Endothelial cell (in vitro differentiated cells): ENCODE measurements around the gene GLCCI1. TPM values are rescaled to one million over a fixed set of nuclear protein-coding genes. Genes with fewer than 3 reads are reported as not detected.

Experiments
- DNase-seq: peaks from one replicate; pipeline ENCODE4 v3.0.0; 2021; ENCODE audit warnings: low spot score
- H3K27ac Mint-ChIP-seq: one replicate; pipeline ENCODE4 v1.8.0; 2021; ENCODE audit warnings: mixed read lengths, inconsistent platforms; ENCODE audit not compliant: unreplicated experiment
- H3K27me3 Mint-ChIP-seq: one replicate; pipeline ENCODE4 v1.8.0; 2021; ENCODE audit warnings: mild to moderate bottlenecking, moderate library complexity, mixed read lengths, inconsistent platforms; ENCODE audit not compliant: unreplicated experiment
- H3K36me3 Mint-ChIP-seq: one replicate; pipeline ENCODE4 v1.8.0; 2021; ENCODE audit warnings: mild to moderate bottlenecking, low read depth, mixed read lengths, inconsistent platforms; ENCODE audit not compliant: unreplicated experiment
- H3K4me1 Mint-ChIP-seq: one replicate; pipeline ENCODE4 v1.8.0; 2021; ENCODE audit warnings: mild to moderate bottlenecking, mixed read lengths, inconsistent platforms; ENCODE audit not compliant: unreplicated experiment
- H3K4me3 Mint-ChIP-seq: one replicate; pipeline ENCODE4 v1.8.0; 2021; ENCODE audit warnings: mild to moderate bottlenecking, mixed read lengths, inconsistent platforms; ENCODE audit not compliant: unreplicated experiment
- H3K9me3 Mint-ChIP-seq: one replicate; pipeline ENCODE4 v1.8.0; 2021; ENCODE audit warnings: mixed read lengths, inconsistent platforms; ENCODE audit not compliant: unreplicated experiment
- total RNA-seq: library from RNA; stranded (reverse); fragmentation: NEBNext Ultra II Directional; extraction: Animal tissue kit (Norgen Biotek cat#: 25700); gene quantifications from one replicate; pipeline ENCODE4 v1.2.1, GENCODE V29; 2021; ENCODE audit not compliant: unreplicated experiment
- TF ChIP-seq, protein P1 (sequence below): fragments of 200-600 bp; sonication (generic); IDR thresholded peaks from one replicate; pipeline ENCODE4 v1.5.0; 2021; ENCODE audit warnings: antibody characterized with exemption; ENCODE audit not compliant: unreplicated experiment

The GLCCI1 gene
- total RNA-seq, 1 donor from 2014 or later, result 13.8 TPM

DNA sequence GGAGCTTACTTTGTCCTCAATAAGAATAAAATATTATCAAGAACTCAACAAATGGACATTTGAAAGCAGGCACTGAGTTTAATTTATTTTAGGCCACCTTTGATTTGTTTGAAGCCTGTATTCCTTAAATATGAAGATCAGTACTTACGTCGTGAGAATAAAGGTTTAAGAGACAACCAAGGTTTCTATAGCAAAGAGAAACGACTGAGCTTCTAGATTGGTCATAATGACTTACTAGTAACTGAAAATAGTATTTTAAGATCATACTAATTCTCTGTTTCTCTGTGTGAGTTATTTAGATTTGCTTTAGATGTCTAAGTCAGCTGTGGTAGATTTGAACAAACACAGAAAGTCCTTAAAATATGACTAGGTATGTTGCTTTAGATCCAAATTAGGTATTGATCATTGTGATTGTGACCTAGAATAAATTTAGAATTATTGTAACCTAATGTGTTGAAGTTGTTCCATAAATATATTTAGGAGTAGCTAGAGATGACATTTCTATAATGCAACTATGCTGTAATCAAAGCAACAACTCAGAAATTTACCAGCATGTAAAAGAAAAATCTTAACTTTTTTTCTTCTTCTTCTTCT, 2.4 kb upstream of the GLCCI1 start:
- Mint-ChIP-seq H3K4me3 (no peak overlapping the region), H3K4me1 (peaks cover 4% of the 10 kb centered on the region), H3K27me3 (no peaks in the 10 kb centered on the region), H3K27ac (no peak overlapping the region), H3K36me3 (no peaks in the 10 kb centered on the region), H3K9me3 (no peaks in the 10 kb centered on the region)
- no peak for DNase-seq
- TF ChIP-seq, protein P1, sequence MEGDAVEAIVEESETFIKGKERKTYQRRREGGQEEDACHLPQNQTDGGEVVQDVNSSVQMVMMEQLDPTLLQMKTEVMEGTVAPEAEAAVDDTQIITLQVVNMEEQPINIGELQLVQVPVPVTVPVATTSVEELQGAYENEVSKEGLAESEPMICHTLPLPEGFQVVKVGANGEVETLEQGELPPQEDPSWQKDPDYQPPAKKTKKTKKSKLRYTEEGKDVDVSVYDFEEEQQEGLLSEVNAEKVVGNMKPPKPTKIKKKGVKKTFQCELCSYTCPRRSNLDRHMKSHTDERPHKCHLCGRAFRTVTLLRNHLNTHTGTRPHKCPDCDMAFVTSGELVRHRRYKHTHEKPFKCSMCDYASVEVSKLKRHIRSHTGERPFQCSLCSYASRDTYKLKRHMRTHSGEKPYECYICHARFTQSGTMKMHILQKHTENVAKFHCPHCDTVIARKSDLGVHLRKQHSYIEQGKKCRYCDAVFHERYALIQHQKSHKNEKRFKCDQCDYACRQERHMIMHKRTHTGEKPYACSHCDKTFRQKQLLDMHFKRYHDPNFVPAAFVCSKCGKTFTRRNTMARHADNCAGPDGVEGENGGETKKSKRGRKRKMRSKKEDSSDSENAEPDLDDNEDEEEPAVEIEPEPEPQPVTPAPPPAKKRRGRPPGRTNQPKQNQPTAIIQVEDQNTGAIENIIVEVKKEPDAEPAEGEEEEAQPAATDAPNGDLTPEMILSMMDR, result no peak

DNA sequence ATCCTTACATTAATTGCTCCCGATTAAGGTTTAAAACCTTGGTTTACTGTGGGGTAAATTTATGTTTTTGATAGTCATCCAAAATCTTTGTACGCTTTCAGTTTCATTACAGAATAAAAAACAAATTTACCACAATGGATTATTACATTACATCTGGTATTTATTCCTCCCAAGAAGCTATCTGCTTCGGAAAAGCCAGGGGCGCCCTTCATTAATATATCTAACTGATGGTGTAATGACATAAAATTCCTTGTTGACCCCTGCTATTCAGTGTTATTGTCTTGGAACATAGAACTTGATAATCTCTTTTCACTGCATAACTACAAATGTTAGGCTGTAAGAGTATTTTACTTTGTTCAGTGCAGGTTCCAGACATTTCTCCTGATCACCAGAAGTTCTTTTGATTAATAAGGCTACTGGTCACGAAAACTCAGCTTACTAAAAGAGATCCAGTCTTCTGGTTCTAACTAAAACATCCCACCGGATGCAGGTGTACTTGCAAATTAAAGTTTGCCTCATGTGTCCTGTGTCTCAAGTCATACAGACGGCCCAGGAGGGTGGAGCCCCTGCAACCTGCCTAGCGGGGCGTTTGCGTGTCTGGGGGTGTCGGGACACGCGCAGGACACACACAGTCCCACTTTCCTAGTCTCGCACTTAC, 581 bp upstream of the GLCCI1 start:
- H3K4me3 Mint-ChIP-seq, result peak overlapping the region; percentile 92
- H3K9me3 Mint-ChIP-seq, result no peaks in the 10 kb centered on the region
- no peaks in the 10 kb centered on the region for H3K36me3 Mint-ChIP-seq
- DNase-seq, result no peak
- TF ChIP-seq, protein P1, result no peak
- no peaks in the 10 kb centered on the region for H3K27me3 Mint-ChIP-seq
- H3K4me1 Mint-ChIP-seq, result peaks cover 4% of the 10 kb centered on the region
- H3K27ac Mint-ChIP-seq, result peak overlapping the region; percentile 59

DNA sequence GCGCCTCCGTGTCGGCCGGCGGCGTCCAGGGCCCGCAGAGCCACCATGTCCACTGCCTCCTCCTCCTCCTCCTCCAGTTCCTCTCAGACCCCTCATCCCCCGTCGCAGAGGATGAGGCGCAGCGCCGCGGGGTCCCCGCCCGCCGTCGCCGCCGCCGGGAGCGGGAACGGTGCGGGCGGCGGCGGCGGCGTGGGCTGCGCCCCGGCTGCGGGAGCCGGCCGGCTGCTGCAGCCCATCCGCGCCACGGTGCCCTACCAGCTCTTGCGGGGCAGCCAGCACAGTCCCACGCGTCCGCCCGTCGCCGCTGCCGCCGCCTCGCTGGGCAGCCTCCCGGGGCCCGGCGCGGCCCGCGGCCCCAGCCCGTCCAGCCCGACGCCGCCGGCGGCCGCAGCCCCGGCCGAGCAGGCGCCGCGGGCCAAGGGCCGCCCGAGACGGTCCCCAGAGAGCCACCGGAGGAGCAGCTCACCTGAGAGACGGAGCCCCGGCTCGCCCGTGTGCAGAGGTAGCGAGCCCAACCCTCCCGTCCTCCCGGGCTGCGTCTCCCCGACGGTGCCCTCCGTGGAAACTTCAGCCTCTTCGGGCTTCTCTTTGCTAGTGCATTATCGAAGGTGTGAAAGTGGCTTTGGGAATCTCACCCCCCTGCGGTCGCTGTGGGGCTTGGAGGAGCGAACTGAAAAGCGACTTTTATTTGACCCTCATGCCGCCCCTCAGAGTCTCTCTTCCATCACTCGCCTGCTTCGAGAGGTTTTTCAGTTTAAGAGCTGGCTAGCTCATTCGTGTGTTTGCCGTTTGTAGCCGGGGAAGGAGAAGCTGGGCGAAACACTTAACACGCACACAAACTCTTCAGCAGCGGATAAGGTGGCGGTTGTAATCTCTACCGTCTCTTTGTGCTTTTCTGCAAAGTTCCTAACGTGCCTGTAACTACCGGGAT, 975 bp downstream of the GLCCI1 start:
- H3K27ac Mint-ChIP-seq, result no peak overlapping the region
- peaks cover 2% of the 10 kb centered on the region for H3K27me3 Mint-ChIP-seq
- TF ChIP-seq, protein P1, result no peak
- H3K9me3 Mint-ChIP-seq, result no peaks in the 10 kb centered on the region
- DNase-seq, result peak; percentile 29
- H3K4me1 Mint-ChIP-seq, result peaks cover 7% of the 10 kb centered on the region
- no peaks in the 10 kb centered on the region for H3K36me3 Mint-ChIP-seq
- H3K4me3 Mint-ChIP-seq, result no peak overlapping the region

DNA sequence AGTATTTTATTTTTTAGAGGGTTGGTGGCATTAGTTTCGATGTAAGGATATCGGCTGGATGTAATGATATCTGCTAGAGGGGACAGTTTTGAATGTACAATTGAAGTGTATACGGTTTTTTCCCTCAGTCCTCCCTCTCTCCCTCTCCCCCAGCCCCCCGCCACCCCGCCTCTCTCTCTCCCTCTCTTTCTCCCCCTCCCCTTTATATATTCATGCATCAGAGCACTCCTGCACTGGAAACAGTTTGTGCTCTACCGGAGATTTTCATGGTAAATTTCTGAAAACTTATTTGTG, 1.6 kb downstream of the GLCCI1 start:
- Mint-ChIP-seq H3K27me3 (peaks cover 2% of the 10 kb centered on the region), H3K4me3 (no peak overlapping the region), H3K4me1 (peaks cover 7% of the 10 kb centered on the region), H3K27ac (no peak overlapping the region), H3K36me3 (no peaks in the 10 kb centered on the region), H3K9me3 (no peaks in the 10 kb centered on the region)
- no peak for DNase-seq
- TF ChIP-seq, protein P1, result no peak
